Iris pigment epithelial cell (primary cell): Measurements from ENCODE around the gene HLTF.
"Not testable (repeated sequence)": the region's sequence is repeated elsewhere in the genome, so short reads cannot be mapped to it uniquely, and the experiment has no call there.

ENCODE experiments used
- DNase-seq: peaks from one replicate; pipeline ENCODE4 v3.0.0-alpha.2; 2011; ENCODE audit warnings: low read depth

The HLTF gene, protein sequence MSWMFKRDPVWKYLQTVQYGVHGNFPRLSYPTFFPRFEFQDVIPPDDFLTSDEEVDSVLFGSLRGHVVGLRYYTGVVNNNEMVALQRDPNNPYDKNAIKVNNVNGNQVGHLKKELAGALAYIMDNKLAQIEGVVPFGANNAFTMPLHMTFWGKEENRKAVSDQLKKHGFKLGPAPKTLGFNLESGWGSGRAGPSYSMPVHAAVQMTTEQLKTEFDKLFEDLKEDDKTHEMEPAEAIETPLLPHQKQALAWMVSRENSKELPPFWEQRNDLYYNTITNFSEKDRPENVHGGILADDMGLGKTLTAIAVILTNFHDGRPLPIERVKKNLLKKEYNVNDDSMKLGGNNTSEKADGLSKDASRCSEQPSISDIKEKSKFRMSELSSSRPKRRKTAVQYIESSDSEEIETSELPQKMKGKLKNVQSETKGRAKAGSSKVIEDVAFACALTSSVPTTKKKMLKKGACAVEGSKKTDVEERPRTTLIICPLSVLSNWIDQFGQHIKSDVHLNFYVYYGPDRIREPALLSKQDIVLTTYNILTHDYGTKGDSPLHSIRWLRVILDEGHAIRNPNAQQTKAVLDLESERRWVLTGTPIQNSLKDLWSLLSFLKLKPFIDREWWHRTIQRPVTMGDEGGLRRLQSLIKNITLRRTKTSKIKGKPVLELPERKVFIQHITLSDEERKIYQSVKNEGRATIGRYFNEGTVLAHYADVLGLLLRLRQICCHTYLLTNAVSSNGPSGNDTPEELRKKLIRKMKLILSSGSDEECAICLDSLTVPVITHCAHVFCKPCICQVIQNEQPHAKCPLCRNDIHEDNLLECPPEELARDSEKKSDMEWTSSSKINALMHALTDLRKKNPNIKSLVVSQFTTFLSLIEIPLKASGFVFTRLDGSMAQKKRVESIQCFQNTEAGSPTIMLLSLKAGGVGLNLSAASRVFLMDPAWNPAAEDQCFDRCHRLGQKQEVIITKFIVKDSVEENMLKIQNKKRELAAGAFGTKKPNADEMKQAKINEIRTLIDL

DNA sequence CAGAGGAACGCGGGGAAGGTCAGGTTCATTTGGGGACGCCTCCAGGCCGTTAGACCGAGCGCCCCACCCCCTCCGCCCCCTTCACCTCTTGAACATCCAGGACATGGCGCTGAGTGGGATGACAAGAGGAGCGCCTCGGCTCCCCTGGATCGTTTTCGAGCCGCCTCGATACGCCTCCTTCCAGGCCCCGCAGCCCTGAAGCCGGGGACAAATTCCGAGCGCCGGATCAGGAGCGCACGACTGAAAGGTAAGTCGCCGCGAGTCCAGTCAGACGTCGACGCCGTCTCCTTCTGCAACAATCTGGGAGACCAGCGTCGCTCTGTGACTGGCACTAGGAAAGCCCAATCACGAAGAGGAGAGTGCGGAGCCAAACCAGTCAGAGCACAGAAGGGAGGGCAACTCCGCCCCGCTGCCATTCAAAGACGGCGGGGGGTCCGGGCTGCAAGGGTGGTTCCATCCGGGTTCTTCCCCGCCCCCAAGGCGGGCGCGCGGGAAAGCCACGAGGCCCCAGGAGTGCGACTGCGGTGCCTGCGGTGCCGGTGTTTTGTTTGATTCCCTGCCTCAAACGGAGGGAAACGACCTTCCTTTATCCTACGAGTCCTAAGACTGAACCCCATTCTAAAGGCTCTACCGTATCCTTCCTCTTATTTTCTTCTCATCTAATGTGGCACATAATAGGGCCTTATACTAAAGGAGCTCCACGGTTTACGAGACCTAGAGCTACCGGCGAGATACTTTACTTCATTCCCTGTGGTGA, at the start of gene HLTF:
Gene HLTF (minus strand): TSS at position 302 of the 757 bp plus-strand sequence. CDS start 197 bp downstream, at position 105.
- DNase-seq = peak; percentile 99

DNA sequence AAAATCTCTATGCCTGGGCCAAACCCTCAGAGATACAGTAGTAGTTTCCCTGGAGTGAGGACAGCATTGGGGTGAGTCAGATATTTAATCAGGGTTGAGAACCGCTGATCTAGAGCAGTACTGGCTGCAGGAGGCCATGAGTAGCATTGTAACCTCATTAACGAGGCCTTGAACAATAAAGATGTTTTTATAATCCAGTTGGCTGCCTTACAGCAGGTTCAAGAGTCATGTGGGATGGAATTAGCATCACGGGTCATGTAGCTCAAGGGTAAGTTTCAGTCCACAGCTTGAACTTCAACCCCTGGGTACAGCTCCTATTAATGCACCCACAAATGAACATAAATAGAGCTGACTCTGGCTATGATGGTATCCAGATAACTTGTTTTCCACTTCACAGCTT, 48.2 kb upstream of the HLTF start:
- DNase-seq = peak; percentile 70

DNA sequence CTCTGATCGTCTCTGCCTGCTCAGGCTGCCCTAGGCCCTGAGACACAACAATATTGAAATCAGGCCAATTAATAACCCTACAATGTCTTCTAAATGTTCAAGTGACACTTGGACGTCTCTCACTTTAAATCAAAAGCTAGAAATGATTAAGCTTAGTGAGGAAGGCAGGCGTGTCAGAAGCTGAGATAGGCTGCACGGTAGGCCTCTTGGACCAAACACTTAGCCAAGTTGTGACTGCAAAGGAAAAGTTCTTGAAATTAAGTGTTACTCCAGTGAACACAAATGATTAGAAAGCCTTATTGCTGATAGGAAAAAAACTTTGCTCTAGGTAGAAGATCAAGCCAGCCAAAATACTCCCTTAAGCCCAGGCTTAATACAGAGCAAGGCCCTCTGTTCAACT, 45.3 kb upstream of the HLTF start:
- DNase-seq = peak; percentile 8

DNA sequence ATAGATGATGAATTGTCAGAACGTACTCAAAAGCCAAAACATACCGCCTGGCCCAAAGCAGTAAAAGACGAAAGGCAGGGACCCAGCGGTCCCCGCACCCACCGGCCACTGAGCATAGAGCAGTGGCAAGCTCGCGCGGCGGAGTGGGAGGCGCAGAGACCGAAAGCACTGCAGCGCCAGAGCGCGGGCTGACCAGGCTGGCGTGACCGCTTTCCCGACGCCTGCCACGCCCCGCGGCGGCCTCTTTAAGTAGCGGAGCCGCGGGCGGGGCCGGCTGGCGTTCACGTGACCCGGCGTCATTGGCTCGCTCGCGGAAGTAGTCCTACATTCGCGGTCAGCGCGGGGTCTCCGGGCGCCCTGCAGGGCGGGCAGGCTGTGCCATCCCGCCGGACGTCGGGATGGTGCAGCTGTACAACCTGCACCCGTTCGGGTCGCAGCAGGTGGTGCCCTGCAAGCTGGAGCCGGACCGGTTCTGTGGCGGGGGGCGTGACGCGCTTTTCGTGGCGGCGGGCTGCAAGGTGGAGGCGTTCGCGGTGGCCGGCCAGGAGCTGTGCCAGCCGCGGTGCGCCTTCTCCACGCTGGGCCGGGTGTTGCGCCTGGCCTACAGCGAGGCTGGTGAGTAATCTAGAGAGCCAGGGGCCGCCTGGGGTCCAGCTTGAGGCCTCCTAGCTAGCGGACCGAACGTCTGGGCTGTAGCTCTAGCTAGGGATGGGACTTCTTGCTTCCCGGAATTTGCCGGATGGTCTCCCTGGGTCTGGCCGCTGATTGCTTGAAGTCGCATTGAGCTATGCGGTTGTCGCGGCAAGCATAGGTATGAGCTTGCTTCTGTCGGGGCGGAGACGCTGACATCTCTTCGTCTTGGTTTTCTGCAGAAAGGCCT, 43.2 kb upstream of the HLTF start, which contains the start of gene HPS3:
Gene HPS3 (plus strand): TSS at position 313 of the 880 bp plus-strand sequence. CDS start 86 bp downstream, at position 399.
- peak; percentile 90 for DNase-seq

DNA sequence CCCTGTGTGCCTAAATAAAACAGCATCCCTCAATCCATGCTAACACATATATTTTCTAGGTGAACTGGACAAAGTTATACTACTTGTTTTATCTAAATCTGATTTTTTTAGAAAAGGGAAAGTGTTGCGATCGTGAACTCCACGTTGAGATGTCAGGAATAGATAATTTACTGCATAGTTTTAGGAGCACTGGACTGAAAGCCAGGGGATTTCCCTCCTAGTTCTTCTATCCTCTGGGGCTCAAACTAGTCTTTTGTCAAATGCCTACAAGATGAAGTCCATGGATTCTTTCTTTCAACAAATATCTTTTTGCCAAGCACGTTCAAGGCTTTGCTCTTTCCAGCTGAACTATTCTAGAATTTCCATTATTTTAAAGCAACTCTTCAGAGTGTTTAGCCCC, 42.5 kb upstream of the HLTF start:
- DNase-seq = peak; percentile 11

DNA sequence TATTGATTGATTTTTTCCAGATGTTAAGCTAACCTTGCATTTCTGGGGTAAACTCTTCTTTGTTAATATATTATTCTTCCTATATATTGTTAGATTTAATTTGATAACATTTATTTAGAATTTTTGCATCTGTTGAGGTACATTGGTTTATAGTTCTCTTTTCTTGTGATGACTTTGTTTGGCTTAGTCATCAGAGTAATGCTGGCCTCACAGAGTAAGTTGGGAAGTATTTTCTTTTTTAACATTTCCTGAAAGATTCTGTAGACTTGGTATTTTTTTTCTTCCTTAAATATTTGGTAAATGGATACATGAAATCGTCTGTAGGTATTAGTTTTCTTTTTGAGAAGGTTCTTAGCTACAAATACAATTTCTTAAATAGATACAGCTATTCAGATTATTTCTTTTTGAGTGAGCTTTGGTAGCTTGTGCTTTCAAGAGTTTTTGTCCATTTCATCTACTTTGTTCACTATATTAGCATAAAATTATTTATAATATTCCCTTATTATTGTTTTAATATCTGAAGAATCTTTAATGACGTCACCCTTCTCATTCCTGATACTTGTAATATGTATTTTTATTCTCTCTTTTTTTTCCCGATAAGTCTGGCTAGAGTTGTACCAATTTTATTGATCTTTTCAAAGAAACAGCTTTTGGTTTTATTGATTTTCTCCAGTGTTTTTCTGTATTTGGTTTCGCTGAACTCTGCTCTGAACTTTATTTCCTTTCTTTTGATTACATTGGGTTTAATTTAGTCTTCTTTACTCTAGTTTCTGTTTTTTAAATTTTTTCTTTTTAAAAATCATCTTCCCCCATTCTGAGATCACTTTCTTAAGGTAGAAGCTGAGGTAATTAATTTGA, 36.6 kb upstream of the HLTF start:
- DNase-seq = peak; percentile 30

DNA sequence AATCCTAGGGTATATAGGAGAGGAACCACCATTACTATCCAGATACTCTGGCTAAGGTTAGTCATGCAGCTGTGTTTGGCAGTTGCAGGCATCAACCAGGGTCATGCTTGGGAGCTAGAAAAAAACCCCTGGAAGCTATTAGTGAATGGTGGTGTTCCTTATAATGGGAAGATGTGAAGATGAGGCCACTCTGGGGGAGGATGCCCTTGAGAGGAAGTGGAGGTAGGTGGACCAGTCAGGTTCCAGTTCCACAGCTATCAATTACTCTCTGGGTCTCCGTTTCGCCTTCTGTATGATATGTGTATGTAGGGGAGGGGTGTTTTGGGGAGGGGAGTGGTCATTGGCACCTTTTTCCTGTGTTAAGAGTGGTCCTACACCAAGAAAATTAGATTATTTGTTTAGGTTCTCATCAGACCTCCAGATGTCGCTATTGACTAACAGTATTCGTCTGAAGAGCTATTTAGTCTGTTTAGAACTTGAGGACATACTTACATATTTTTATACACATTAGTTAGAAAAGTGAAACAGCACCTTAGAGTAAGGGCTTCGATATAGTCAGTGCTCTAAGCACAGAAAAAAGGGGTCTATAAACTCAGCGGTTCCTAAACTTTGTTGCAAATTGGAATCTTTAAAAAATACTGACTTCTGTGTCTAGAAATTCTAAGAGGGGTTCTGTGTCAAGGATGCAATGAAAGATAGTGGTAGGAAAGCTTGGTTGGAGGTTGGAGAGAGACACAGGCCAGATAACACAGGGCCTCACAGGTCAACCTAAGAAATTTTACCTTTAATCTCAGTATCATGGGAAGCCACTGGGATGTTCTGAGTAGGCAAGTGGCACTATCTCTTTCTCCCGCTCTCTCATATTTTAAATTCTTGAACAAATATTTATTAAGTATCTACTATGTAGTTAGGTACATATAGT, 34.0 kb upstream of the HLTF start:
- peak; percentile 73 for DNase-seq

DNA sequence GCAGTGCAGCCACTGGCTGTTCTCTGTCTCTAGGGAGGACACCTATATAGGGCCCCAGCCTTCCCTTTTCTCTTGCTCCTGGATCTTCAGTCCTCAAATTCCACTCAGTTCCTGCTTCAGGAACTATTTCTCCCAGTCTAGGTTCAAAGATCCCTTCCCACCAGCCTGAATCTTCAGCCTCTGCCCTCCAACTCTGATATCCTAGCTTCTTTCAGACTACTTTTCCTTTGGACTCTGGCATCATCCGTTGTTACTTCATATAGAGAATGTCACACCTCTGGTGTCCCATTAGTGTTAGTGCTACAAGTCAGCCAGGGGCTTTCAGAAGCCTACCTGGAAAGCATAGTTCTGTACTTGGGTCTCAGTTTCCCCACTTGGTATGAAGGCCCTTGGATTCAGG, 33.1 kb upstream of the HLTF start:
- DNase-seq = no peak

DNA sequence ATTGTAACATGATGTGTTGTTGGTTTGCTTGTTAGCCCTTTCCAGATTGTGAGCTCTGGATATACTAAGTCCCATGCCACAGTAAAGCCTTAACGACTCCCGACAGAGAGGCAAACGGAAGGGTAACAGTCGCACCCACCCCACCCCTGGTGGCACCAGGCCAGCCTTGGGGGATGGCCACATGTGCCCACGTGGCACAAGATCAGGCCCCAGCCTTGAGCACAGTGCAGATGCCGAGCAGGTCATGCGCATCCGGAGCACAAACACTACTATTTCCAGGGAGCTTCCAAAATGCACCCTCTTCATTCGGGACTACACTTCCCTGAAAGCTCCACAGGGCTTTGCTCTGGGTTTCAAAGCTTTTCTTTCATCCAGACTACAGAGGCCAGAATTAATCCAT, 32.4 kb upstream of the HLTF start:
- DNase-seq = no peak

DNA sequence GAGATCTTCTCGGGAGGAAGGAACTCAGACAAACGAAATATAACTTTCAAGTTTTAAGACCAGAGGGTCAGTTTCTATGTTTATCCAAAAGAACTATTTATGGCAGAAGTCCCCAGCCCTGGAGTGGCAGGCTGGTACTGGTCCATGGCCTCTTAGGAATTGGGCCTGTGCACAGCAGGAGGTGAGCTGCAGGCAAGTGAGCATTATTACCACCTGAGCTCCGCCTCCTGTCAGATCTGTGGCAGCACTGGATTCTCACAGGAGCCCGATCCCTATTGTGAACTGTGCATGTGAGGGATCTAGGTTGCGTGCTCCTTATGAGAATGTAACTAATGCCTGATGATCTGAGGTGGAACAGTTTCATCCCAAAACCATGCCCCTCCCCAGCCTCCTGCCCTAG, 28.8 kb upstream of the HLTF start:
- no peak for DNase-seq

DNA sequence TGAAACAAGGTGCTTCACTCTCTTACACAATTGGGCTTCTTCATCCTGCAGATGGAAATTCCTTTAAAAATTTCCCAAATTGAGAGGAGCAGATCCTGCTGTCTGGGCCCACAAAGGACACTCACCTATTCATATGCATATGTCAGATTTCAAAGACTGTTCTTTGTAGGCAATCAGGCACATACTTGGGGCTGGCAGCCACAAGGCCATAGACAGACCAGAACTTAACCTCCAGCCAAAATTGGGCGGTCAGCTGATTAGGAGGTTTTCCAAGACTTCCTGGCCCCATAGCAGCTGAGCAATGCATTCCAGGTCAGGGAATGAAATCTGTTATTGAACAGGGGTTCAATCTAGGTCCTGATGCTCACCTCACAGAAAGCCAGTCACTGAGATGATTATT, 28.1 kb upstream of the HLTF start:
- no peak for DNase-seq

DNA sequence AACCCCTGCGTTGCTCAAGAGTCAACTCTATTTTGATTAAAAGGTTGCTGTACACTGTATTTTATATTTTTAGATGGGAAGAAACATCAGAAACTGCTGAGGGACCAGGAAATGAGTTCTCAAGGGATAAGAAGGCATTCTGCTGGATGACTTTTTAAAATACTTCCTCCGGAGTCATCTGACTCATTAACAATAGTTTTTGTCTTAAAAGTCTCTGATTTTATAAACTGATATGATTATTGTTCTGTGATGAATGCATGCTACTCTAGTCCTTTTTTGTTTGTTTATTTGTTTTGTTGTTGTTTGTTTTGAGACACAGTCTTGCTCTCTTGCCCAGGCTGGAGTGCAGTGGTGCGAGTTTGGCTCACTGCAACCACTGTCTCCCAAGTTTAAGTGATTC, 18.2 kb upstream of the HLTF start:
- DNase-seq = no peak

DNA sequence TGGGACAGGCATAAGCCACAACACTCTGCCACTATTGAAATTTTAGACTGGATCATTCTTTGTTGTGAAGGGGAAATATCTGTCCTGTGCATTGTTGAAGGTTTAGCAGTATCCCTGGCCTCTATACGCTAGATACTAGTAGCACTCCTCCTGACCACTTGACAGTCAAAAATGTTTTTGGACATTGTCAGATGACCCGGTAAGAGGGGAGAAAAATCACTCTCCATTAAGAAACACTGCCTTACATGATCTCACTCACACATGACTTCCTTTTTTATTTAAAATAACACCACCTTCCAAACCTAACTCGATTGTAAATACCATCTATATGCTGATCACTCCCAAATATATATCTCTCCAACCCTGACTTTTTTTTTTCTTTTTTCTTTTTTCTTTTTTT, 15.3 kb upstream of the HLTF start:
- DNase-seq = no peak

DNA sequence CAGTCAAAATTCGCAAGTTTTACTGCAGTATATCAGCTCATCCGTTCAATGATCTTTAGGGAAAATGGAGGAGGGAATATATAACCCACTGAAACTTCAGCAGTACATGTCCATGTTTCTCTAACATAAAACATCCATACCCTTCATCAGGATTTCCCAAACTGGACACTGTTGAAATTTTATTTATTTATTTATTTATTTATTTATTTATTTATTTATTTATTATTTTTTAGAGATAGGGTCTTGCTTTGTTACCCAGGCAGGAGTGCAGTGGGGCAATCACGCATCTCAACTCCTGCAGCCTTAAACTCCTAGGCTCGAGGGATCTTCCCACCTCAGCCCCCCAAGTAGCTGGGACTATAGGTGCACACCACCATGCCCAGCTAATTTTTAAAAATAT, 14.8 kb upstream of the HLTF start:
- no peak for DNase-seq

DNA sequence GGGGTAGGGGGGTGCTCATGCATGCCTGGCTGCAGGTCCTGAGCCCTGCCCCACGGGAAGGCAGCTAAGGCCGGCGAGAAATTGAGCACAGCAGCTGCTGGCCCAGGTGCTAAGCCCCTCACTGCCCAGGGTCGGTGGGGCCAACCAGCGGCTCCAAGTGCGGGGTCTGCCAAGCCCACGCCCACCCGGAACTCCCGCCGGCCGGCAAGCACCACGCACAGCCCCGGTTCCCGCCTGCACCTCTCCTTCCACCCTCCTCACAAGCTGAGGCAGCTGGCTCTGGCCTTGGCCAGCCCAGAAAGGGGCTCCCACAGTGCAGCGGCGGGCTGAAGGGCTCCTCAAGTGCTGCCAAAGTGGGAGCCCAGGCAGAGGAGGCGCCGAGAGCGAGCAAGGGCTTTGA, 11.7 kb upstream of the HLTF start:
- not testable (repeated sequence) for DNase-seq

DNA sequence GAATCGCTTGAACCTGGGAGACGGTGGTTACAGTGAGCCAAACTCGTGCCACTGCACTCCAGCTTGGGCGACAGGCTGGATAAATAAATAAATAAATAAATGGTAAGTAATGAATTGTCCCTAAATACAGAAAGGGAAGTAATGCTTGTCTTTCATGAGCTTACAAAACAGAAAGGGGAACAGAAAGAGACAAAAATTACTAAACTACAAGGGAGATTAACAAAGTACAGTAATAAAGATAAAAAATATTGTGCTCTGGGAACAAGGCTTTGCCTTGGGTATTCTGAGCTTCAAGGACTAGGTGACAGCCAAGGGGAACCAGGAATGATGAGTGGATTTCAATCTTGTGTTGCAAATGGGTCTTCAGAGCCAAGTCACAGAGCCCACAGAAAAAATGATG, 9.2 kb upstream of the HLTF start:
- DNase-seq = no peak

DNA sequence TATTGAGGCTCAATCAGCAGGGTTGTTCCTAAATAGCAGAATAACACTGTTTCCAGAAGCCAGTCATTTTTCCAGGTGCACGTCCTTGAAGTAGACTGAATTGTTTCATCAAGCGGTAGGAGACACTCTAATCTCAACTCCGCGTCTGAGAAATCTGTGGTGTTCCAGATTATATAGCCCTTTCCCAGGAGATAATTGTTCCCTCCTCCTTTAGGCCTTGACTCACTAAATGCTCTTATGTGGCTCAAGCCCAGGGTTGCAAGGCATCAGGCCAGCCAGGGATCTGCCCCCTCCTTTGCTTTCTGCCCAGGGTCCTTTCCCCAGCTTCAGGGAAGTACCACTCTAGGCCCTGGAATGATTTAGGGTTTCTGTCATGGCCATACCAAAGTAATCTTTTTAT, 5.7 kb upstream of the HLTF start:
- no peak for DNase-seq

DNA sequence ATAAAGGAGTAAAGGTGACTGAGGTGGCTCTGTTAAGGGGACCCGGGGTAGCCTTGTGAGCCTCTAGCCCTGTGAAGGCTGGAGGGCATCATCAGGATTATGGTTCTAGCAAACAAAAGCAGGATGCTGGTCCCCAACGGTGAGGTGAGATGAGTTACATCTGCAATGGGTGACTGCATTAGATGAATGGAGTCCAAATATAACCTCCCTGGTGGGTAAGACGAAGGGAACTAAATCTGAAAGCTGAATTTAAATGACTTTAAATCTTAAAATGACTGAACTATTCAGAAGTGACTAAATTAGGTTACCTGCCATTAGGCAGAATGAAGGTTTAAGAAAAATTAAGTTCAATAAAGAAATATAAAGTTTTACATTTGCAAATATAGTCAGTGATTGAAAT, 4.6 kb upstream of the HLTF start:
- DNase-seq = no peak

DNA sequence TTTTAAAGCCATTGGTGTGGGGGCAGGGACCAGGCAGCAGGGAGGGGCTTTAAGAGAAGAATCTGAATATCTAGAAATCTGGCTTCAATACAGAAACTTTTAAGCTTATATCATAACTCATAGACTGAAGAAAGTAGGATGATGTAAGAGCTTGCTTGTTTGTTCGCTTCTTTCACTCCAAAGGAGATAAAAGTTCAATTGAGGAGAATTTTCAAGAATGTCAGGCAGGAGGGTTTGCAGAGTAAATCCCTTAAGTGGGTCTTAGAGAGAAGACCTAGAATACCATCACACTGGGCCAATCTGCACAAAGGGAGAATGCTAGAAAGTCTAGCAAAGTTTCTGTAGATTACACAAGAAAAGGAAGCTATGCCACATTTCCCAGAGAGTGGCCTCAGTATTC, 4.1 kb upstream of the HLTF start:
- no peak for DNase-seq
